Umbilical cord (tissue), 1 donor: ENCODE results near the gene AASDHPPT. TPM values are rescaled to one million over a fixed set of nuclear protein-coding genes. Genes with fewer than 3 reads are reported as not detected.

ENCODE experiments used
- total RNA-seq: library from RNA; depleted of rRNA; stranded (reverse); fragments of >200 nt; gene quantifications from one replicate; pipeline ENCODE4 v1.2.3, GENCODE V29; 2014; ENCODE audit warnings: low replicate concordance; ENCODE audit not compliant: insufficient read depth

Gene AASDHPPT
- total RNA-seq, 1 donor from 2014 or later: 50.1 TPM

Other genes starting within 250 kb of the AASDHPPT start
- gene MSANTD4, start 55.4 kb upstream of the AASDHPPT start, total RNA-seq: 47.2 TPM
- 15.2 TPM for gene KBTBD3, start 315 bp upstream of the AASDHPPT start, total RNA-seq